K562 (cell line): Measurements from ENCODE around the gene CUL1.

Source experiments
- POLR2A ChIP-seq: fragments of 450-650 bp; conservative IDR thresholded peaks from 2 replicates; pipeline ENCODE4 v1.6.1; 2016
- TF ChIP-seq, protein P1 (sequence below), 3 experiments: IDR thresholded peaks in 2 of 3; conservative IDR thresholded peaks in 1 of 3; 2 replicates each; pipeline ENCODE4 v1.5.1; 2011 to 2012; ENCODE audit warnings: low read length in 3 of 3, mild to moderate bottlenecking in 3 of 3, control low read depth in 2 of 3, improper control_type of control experiment in 1 of 3, inconsistent platforms in 1 of 3, low read depth in 1 of 3, mixed read lengths in 1 of 3, moderate library complexity in 1 of 3; ENCODE audit not compliant: insufficient read depth in 2 of 3

DNA sequence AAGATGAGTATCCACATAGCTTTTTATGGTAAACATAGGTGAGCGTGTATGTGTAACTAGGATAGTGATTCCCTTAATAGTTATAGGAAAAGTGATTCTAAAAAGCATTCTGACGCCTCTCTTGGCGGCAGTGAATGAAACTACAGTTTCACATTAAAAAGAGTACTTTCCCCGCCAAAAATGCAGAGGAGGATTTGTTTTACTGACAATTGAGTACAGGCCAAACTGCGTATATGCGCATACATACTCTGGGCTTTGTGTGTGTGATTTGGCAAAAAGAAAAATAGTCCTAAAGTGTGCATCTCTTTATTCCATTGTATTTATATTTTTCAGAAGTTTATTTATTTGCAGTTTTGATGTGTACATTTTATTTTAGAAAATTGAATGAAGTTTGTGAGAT lies 10.3 kb downstream of the CUL1 start:
- TF ChIP-seq POLR2A: no peak
- TF ChIP-seq, protein P1, sequence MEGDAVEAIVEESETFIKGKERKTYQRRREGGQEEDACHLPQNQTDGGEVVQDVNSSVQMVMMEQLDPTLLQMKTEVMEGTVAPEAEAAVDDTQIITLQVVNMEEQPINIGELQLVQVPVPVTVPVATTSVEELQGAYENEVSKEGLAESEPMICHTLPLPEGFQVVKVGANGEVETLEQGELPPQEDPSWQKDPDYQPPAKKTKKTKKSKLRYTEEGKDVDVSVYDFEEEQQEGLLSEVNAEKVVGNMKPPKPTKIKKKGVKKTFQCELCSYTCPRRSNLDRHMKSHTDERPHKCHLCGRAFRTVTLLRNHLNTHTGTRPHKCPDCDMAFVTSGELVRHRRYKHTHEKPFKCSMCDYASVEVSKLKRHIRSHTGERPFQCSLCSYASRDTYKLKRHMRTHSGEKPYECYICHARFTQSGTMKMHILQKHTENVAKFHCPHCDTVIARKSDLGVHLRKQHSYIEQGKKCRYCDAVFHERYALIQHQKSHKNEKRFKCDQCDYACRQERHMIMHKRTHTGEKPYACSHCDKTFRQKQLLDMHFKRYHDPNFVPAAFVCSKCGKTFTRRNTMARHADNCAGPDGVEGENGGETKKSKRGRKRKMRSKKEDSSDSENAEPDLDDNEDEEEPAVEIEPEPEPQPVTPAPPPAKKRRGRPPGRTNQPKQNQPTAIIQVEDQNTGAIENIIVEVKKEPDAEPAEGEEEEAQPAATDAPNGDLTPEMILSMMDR (IDR thresholded peaks at IDR 0.05 in 2 of 3, conservative IDR thresholded peaks at IDR 0.05 in 1 of 3; ENCODE audit: insufficient read depth in 2 of 3, low read depth in 1 of 3, low read length in 3 of 3): no peak
